ENCODE data around the gene KRTAP10-9.
"Not testable (repeated sequence)": the region's sequence is repeated elsewhere in the genome, so short reads cannot be mapped to it uniquely, and the experiment has no call there.

Gene KRTAP10-9

GRCh38 chr21:44644878-44645277, 18.0 kb downstream of the KRTAP10-9 start:
- DNase-seq: no peak

GRCh38 chr21:44646366-44647221, 19.7 kb downstream of the KRTAP10-9 start, which contains the start of gene KRTAP10-11:
KRTAP10-11 (plus strand) TSS chr21:44646414; CDS start chr21:44646459, 45 bp downstream.
- not testable (repeated sequence) for DNase-seq

- no peak for DNase-seq
Measured at GRCh38 chr21:44647222-44647552, 20.3 kb downstream of the KRTAP10-9 start.

GRCh38 chr21:44648557-44649311, 21.8 kb downstream of the KRTAP10-9 start:
- no peak for DNase-seq

- no peak for DNase-seq
Measured at GRCh38 chr21:44649521-44650100, 22.7 kb downstream of the KRTAP10-9 start.

- DNase-seq: no peak
Measured at GRCh38 chr21:44650265-44650972, 23.5 kb downstream of the KRTAP10-9 start.

GRCh38 chr21:44650973-44651675, 24.2 kb downstream of the KRTAP10-9 start:
- no peak for DNase-seq

GRCh38 chr21:44653123-44653522, 26.2 kb downstream of the KRTAP10-9 start:
- DNase-seq: no peak

- no peak for DNase-seq
Measured at GRCh38 chr21:44653656-44654575, 27.0 kb downstream of the KRTAP10-9 start.

GRCh38 chr21:44654576-44655175, 27.8 kb downstream of the KRTAP10-9 start, which contains the start of gene KRTAP12-4:
KRTAP12-4 (minus strand) TSS chr21:44654659; CDS start chr21:44654614, 45 bp downstream.
- DNase-seq: no peak

GRCh38 chr21:44656868-44657267, 30.0 kb downstream of the KRTAP10-9 start:
- no peak for DNase-seq

- DNase-seq: no peak
Measured at GRCh38 chr21:44657635-44658540, 31.0 kb downstream of the KRTAP10-9 start, which contains the start of gene KRTAP12-3. KRTAP12-3 (plus strand) TSS chr21:44657932; CDS start chr21:44657980, 48 bp downstream.

GRCh38 chr21:44658541-44658910, 31.6 kb downstream of the KRTAP10-9 start:
- no peak for DNase-seq

GRCh38 chr21:44658913-44659595, 32.2 kb downstream of the KRTAP10-9 start:
- no peak for DNase-seq

GRCh38 chr21:44661567-44661966, 34.7 kb downstream of the KRTAP10-9 start:
- not testable (repeated sequence) for DNase-seq

- DNase-seq: no peak
Measured at GRCh38 chr21:44664691-44665090, 37.8 kb downstream of the KRTAP10-9 start.

- DNase-seq: no peak
Measured at GRCh38 chr21:44666401-44667320, 39.8 kb downstream of the KRTAP10-9 start, which contains the start of gene KRTAP12-2. KRTAP12-2 (minus strand) TSS chr21:44666927; CDS start chr21:44666886, 41 bp downstream.
